GM21381 (cell line): ENCODE data around the gene LEMD3.
"Not testable (repeated sequence)": the region's sequence is repeated elsewhere in the genome, so short reads cannot be mapped to it uniquely, and the experiment has no call there.

Experiments used
- ATAC-seq: cut with Tn5 transposase; IDR thresholded peaks from one replicate; pipeline ENCODE4 v1.9.1; 2021; ENCODE audit warnings: mild to moderate bottlenecking, moderate library complexity; ENCODE audit not compliant: unreplicated experiment

The LEMD3 gene

GRCh38 chr12:65276916-65277530 is 107.6 kb downstream of the LEMD3 start:
- no peak for ATAC-seq

- ATAC-seq: no peak
Observed at GRCh38 chr12:65277994-65278575, 108.7 kb downstream of the LEMD3 start.

- ATAC-seq: peak; percentile 71
Observed at GRCh38 chr12:65278576-65279368, 109.4 kb downstream of the LEMD3 start, which contains the start of gene MSRB3. MSRB3 (plus strand) TSS chr12:65278683; CDS start chr12:65308580, 29,897 bp downstream.

- ATAC-seq: no peak
Observed at GRCh38 chr12:65279369-65280112, 110.2 kb downstream of the LEMD3 start.

- ATAC-seq: no peak
Observed at GRCh38 chr12:65280306-65280705, 110.9 kb downstream of the LEMD3 start.

- ATAC-seq: no peak
Observed at GRCh38 chr12:65282840-65283239, 113.5 kb downstream of the LEMD3 start.

GRCh38 chr12:65285532-65285931 is 116.1 kb downstream of the LEMD3 start:
- not testable (repeated sequence) for ATAC-seq

- ATAC-seq: no peak
Observed at GRCh38 chr12:65287426-65287825, 118.0 kb downstream of the LEMD3 start.

- no peak for ATAC-seq
Observed at GRCh38 chr12:65292241-65292640, 122.9 kb downstream of the LEMD3 start.

GRCh38 chr12:65293735-65294134 is 124.4 kb downstream of the LEMD3 start:
- no peak for ATAC-seq

GRCh38 chr12:65294641-65295262 is 125.4 kb downstream of the LEMD3 start:
- ATAC-seq: no peak

- ATAC-seq: no peak
Observed at GRCh38 chr12:65296508-65297265, 127.3 kb downstream of the LEMD3 start.
